ENCODE results near the gene ATN1.

DNA sequence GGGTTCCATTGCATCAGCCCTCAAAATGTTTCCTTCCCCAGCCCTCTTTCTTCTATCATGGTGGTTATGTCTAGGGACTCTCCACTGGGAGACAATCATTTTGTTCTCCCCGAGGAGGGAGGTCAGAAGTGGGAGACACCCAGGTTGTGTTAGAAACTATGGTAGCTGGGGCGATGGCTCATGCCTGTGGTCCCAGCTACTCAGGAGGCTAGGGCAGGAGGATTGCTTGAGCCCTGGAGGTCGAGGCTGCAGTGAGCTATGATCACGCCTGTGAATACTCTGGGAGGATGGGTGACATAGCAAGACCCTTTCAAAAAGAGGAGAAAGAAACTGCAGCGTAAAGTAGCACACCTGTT, 36.1 kb upstream of the ATN1 start:
- TF ChIP-seq PHF8 (conservative IDR thresholded peaks at IDR 0.05; ENCODE audit: low read depth, low read length) (no peak), SIN3A (conservative IDR thresholded peaks at IDR 0.05 in 1 of 2, IDR thresholded peaks at IDR 0.05 in 1 of 2; ENCODE audit: low read depth in 1 of 2, low read length in 2 of 2) (no peak), SP1 (IDR thresholded peaks at IDR 0.05; ENCODE audit: low read depth, low read length) (no peak), EGR1 (IDR thresholded peaks at IDR 0.05; ENCODE audit: borderline replicate concordance, low read depth, low read length) (no peak), YY1 (IDR thresholded peaks at IDR 0.05; ENCODE audit: low read depth, low read length) (no peak), CTCF (IDR thresholded peaks at IDR 0.05; ENCODE audit: control extremely low read depth in 1 of 3, insufficient read depth in 1 of 3, low read depth in 1 of 3, low read length in 3 of 3) (no peak), CHD2 (IDR thresholded peaks at IDR 0.05; ENCODE audit: low read length) (no peak), ZNF274 (IDR thresholded peaks at IDR 0.05; ENCODE audit: borderline replicate concordance, extremely low read depth, low read length) (no peak), CREB1 (IDR thresholded peaks at IDR 0.05) (no peak)
- TF ChIP-seq, protein P1, sequence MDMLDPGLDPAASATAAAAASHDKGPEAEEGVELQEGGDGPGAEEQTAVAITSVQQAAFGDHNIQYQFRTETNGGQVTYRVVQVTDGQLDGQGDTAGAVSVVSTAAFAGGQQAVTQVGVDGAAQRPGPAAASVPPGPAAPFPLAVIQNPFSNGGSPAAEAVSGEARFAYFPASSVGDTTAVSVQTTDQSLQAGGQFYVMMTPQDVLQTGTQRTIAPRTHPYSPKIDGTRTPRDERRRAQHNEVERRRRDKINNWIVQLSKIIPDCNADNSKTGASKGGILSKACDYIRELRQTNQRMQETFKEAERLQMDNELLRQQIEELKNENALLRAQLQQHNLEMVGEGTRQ (IDR thresholded peaks at IDR 0.05; ENCODE audit: low read length) = no peak

Data from H1 (cell line).